ENCODE results near the gene SEPTIN1.

SEPTIN1 gene

GRCh38 chr16:30358990-30359870 is 23.1 kb downstream of the SEPTIN1 start:
- no peak overlapping the region for H3K4me3 ChIP-seq (ENCODE audit: low read depth, low read length, poor library complexity, severe bottlenecking)
- no peaks in the 10 kb centered on the region for H3K9me2 ChIP-seq (ENCODE audit: low read depth, low read length)
- H3K4me2 ChIP-seq (ENCODE audit: low read length), result no peak overlapping the region
- H3K9me3 ChIP-seq (ENCODE audit: low read length), result no peaks in the 10 kb centered on the region
- H3K9ac ChIP-seq (ENCODE audit: low read length), result no peak overlapping the region
- H3F3A ChIP-seq (ENCODE audit: insufficient read depth, low read length), result no peaks in the 10 kb centered on the region
- H4K20me1 ChIP-seq (ENCODE audit: insufficient read depth, low read length), result no peaks in the 10 kb centered on the region
- no peaks in the 10 kb centered on the region for H3K27me3 ChIP-seq (ENCODE audit: insufficient read depth, low read length)
- peaks cover 5% of the 10 kb centered on the region; the same call in 1 of the 2 replicates for H3K79me2 ChIP-seq (ENCODE audit: insufficient read depth, low read length)
- TF ChIP-seq CTCF (IDR thresholded peaks at IDR 0.05; ENCODE audit: low read length) (no peak), EZH2 (IDR thresholded peaks at IDR 0.05; ENCODE audit: borderline replicate concordance, low read length) (no peak)
- peaks cover 21% of the 10 kb centered on the region for H3K4me1 ChIP-seq (ENCODE audit: insufficient read depth, low read length, severe bottlenecking)
- no peak overlapping the region for H2AFZ ChIP-seq (ENCODE audit: low read length)
- no peak overlapping the region for H3K27ac ChIP-seq (ENCODE audit: low read depth, low read length, poor library complexity, severe bottlenecking)
- H3K36me3 ChIP-seq (ENCODE audit: insufficient read depth, low read length), result peaks cover 70% of the 10 kb centered on the region

GRCh38 chr16:30358577-30358936 is 23.8 kb downstream of the SEPTIN1 start:
- Histone ChIP-seq H4K20me1 (ENCODE audit: insufficient read depth, low read length) (no peaks in the 10 kb centered on the region), H3K4me3 (ENCODE audit: low read depth, low read length, poor library complexity, severe bottlenecking) (no peak overlapping the region), H3K9me2 (ENCODE audit: low read depth, low read length) (no peaks in the 10 kb centered on the region), H3K79me2 (ENCODE audit: insufficient read depth, low read length) (peaks cover 10% of the 10 kb centered on the region; the same call in 1 of the 2 replicates), H3K9me3 (ENCODE audit: low read length) (no peaks in the 10 kb centered on the region), H3K27ac (ENCODE audit: low read depth, low read length, poor library complexity, severe bottlenecking) (no peak overlapping the region), H3K27me3 (ENCODE audit: insufficient read depth, low read length) (no peaks in the 10 kb centered on the region), H3K9ac (ENCODE audit: low read length) (no peak overlapping the region), H2AFZ (ENCODE audit: low read length) (no peak overlapping the region), H3K4me2 (ENCODE audit: low read length) (no peak overlapping the region), H3F3A (ENCODE audit: insufficient read depth, low read length) (no peaks in the 10 kb centered on the region), H3K36me3 (ENCODE audit: insufficient read depth, low read length) (peaks cover 67% of the 10 kb centered on the region), H3K4me1 (ENCODE audit: insufficient read depth, low read length, severe bottlenecking) (peaks cover 27% of the 10 kb centered on the region)
- TF ChIP-seq EZH2 (IDR thresholded peaks at IDR 0.05; ENCODE audit: borderline replicate concordance, low read length), result no peak
- TF ChIP-seq CTCF (IDR thresholded peaks at IDR 0.05; ENCODE audit: low read length), result no peak

GRCh38 chr16:30357715-30358576 is 24.4 kb downstream of the SEPTIN1 start:
- peaks cover 68% of the 10 kb centered on the region for H3K36me3 ChIP-seq (ENCODE audit: insufficient read depth, low read length)
- peaks cover 10% of the 10 kb centered on the region; the same call in 1 of the 2 replicates for H3K79me2 ChIP-seq (ENCODE audit: insufficient read depth, low read length)
- H3K9ac ChIP-seq (ENCODE audit: low read length), result no peak overlapping the region
- H3K4me3 ChIP-seq (ENCODE audit: low read depth, low read length, poor library complexity, severe bottlenecking), result no peak overlapping the region
- H3F3A ChIP-seq (ENCODE audit: insufficient read depth, low read length), result no peaks in the 10 kb centered on the region
- no peaks in the 10 kb centered on the region for H3K9me3 ChIP-seq (ENCODE audit: low read length)
- H3K27ac ChIP-seq (ENCODE audit: low read depth, low read length, poor library complexity, severe bottlenecking), result peak overlapping the region; percentile 71
- H4K20me1 ChIP-seq (ENCODE audit: insufficient read depth, low read length), result no peaks in the 10 kb centered on the region
- H2AFZ ChIP-seq (ENCODE audit: low read length), result no peak overlapping the region
- peaks cover 34% of the 10 kb centered on the region for H3K4me1 ChIP-seq (ENCODE audit: insufficient read depth, low read length, severe bottlenecking)
- TF ChIP-seq CTCF (IDR thresholded peaks at IDR 0.05; ENCODE audit: low read length), result no peak
- TF ChIP-seq EZH2 (IDR thresholded peaks at IDR 0.05; ENCODE audit: borderline replicate concordance, low read length), result no peak
- no peaks in the 10 kb centered on the region for H3K27me3 ChIP-seq (ENCODE audit: insufficient read depth, low read length)
- H3K9me2 ChIP-seq (ENCODE audit: low read depth, low read length), result no peaks in the 10 kb centered on the region
- H3K4me2 ChIP-seq (ENCODE audit: low read length), result no peak overlapping the region

Measured in OCI-LY1 (cell line).